HepG2 (cell line): ENCODE data around the gene TFEC. TPM values are rescaled to one million over a fixed set of nuclear protein-coding genes. Genes with fewer than 3 reads are reported as not detected.
A peak's percentile ranks its signal among the peaks of the same experiment; 100 is the strongest.

Experiments
- ATAC-seq: fragments of 200-7000 bp; cut with Tn5 transposase; 3 replicates; pipeline ENCODE4 v1.9.1; 2020; ENCODE audit warnings: mild to moderate bottlenecking, moderate library complexity
- BruUV-seq: library from RNA; stranded (reverse); fragments of 400-500 nt; replicated peaks from 2 replicates; lab custom pipeline; 2021; lab: Mats Ljungman, UMichigan
- CTCF ChIA-PET: fragments of 300-600 bp; formaldehyde crosslinking; extraction: SDS; loops from one replicate; lab custom pipeline; 2021; ENCODE audit warnings: low total read pairs, inconsistent platforms, low intra/inter-chr PET ratio; lab: Yijun Ruan, JAX
- POLR2A ChIA-PET: fragments of 350-600 bp; sonication (Branson Sonifier 250); formaldehyde crosslinking; loops from one replicate; lab custom pipeline; 2020; ENCODE audit warnings: antibody characterized with exemption, inconsistent platforms; lab: Yijun Ruan, JAX
- DNase-seq: peaks from one replicate; pipeline ENCODE4 v3.0.0-alpha.2; 2015; ENCODE audit warnings: low spot score
- FAIRE-seq: peaks from 3 replicates; lab custom pipeline; 2011; peaks lifted over from hg19 to GRCh38; lab: Jason Lieb, UNC
- H2AFZ ChIP-seq: one replicate; pipeline ENCODE4 v1.6.1; 2011; ENCODE audit warnings: low read length, inconsistent platforms
- H3K27ac ChIP-seq: fragments of 300-600 bp; 3 replicates; pipeline ENCODE4 v1.8.0; 2011; ENCODE audit warnings: mixed run types, mild to moderate bottlenecking, mixed read lengths, low read length, inconsistent platforms; ENCODE audit not compliant: insufficient read depth; ENCODE audit errors: extremely low read length
- H3K27me3 ChIP-seq, 2 experiments: fragments of 200-600 bp in 1 of 2; 2 replicates in 1 of 2; 3 replicates in 1 of 2; pipeline versions ENCODE4 v1.6.0 to v1.8.0; 2011; ENCODE audit warnings: low read length in 2 of 2, mild to moderate bottlenecking in 2 of 2, moderate library complexity in 2 of 2, inconsistent platforms in 1 of 2; ENCODE audit not compliant: insufficient read depth in 2 of 2, control insufficient read depth in 1 of 2
- H3K36me3 ChIP-seq, 2 experiments: fragments of 200-600 bp in 1 of 2; replicated peaks in 1 of 2; 2 replicates in 1 of 2; 3 replicates in 1 of 2; pipeline versions ENCODE4 v1.5.1 to v1.8.0; 2011; ENCODE audit warnings: low read length in 2 of 2, inconsistent platforms in 1 of 2; ENCODE audit not compliant: insufficient read depth in 2 of 2, control insufficient read depth in 1 of 2
- H3K4me1 ChIP-seq: 2 replicates; pipeline ENCODE4 v1.5.1; 2012; ENCODE audit warnings: low read length, inconsistent platforms; ENCODE audit not compliant: insufficient read depth
- H3K4me2 ChIP-seq: 2 replicates; pipeline ENCODE4 v1.6.0; 2011; ENCODE audit warnings: low read depth, low read length, inconsistent platforms
- H3K4me3 ChIP-seq, 3 experiments: fragments of 200-600 bp in 1 of 3; sonication (generic), shearing (Covaris generic) in 1 of 3; replicated peaks in 1 of 3; 2 replicates each; pipeline ENCODE4 v1.5.1; 2011 to 2016; ENCODE audit warnings: low read length in 3 of 3, inconsistent platforms in 2 of 3, low read depth in 2 of 3, mild to moderate bottlenecking in 2 of 3, control low read depth in 1 of 3, mixed read lengths in 1 of 3; ENCODE audit not compliant: insufficient read depth in 1 of 3
- H3K79me2 ChIP-seq: one replicate; pipeline ENCODE4 v1.6.1; 2011; ENCODE audit warnings: low read length, inconsistent platforms; ENCODE audit not compliant: insufficient read depth
- H3K9ac ChIP-seq: 2 replicates; pipeline ENCODE4 v1.6.0; 2011; ENCODE audit warnings: mild to moderate bottlenecking, low read depth, low read length, inconsistent platforms; ENCODE audit not compliant: insufficient read depth
- H3K9me3 ChIP-seq: 2 replicates; pipeline ENCODE4 v1.5.1; 2012; ENCODE audit warnings: mild to moderate bottlenecking, low read length
- H4K20me1 ChIP-seq: 2 replicates; pipeline ENCODE4 v1.6.0; 2011; ENCODE audit warnings: inconsistent platforms, mild to moderate bottlenecking, low read length, moderate library complexity; ENCODE audit not compliant: insufficient read depth
- ATF7-NPFF ChIP-seq: sonication (generic); formaldehyde crosslinking; IDR thresholded peaks from 2 replicates; pipeline ENCODE4 v1.8.1; 2023; ENCODE audit warnings: mild to moderate bottlenecking, low read depth, missing genetic modification reagents, moderate library complexity
- EEA1 ChIP-seq: sonication (generic); formaldehyde crosslinking; IDR thresholded peaks from 2 replicates; pipeline ENCODE4 v1.5.1; 2020; ENCODE audit warnings: mild to moderate bottlenecking, missing genetic modification reagents, borderline replicate concordance
- GATAD1 ChIP-seq: IDR thresholded peaks from 2 replicates; pipeline ENCODE4 v1.6.1; 2016; ENCODE audit warnings: missing genetic modification reagents, missing compliant biosample characterization
- GLI4 ChIP-seq: sonication (generic); formaldehyde crosslinking; IDR thresholded peaks from 2 replicates; pipeline ENCODE4 v1.5.1; 2020; ENCODE audit warnings: missing genetic modification reagents, mild to moderate bottlenecking, moderate library complexity, borderline replicate concordance
- GTF2F1 ChIP-seq: fragments of 150-350 bp; IDR thresholded peaks from 2 replicates; pipeline ENCODE4 v1.6.1; 2014; ENCODE audit warnings: low read length
- HINFP ChIP-seq: sonication (generic); formaldehyde crosslinking; IDR thresholded peaks from 2 replicates; pipeline ENCODE4 v1.4.0; 2020; ENCODE audit warnings: low read depth, mild to moderate bottlenecking, missing genetic modification reagents
- MBNL3 ChIP-seq: fragments of 250-450 bp; sonication (Bioruptor Pico); conservative IDR thresholded peaks from 2 replicates; pipeline ENCODE4 v1.8.0; 2022; ENCODE audit warnings: mild to moderate bottlenecking, inconsistent platforms
- MLLT10 ChIP-seq: sonication (generic); formaldehyde crosslinking; IDR thresholded peaks from 2 replicates; pipeline ENCODE4 v1.4.0; 2020; ENCODE audit warnings: missing genetic modification reagents
- NPAS2 ChIP-seq: sonication (generic); formaldehyde crosslinking; IDR thresholded peaks from 2 replicates; pipeline ENCODE4 v1.8.0; 2022; ENCODE audit warnings: mild to moderate bottlenecking, missing genetic modification reagents, borderline replicate concordance
- PHF20 ChIP-seq: sonication (generic); formaldehyde crosslinking; IDR thresholded peaks from 2 replicates; pipeline ENCODE4 v1.5.0; 2020; ENCODE audit warnings: mild to moderate bottlenecking, missing genetic modification reagents
- PPARG ChIP-seq: conservative IDR thresholded peaks from 2 replicates; pipeline ENCODE4 v1.6.1; 2016; ENCODE audit warnings: missing biosample characterization, missing genetic modification reagents
- SRF ChIP-seq: IDR thresholded peaks from 2 replicates; pipeline ENCODE4 v1.6.1; 2011; ENCODE audit warnings: mild to moderate bottlenecking, low read depth, low read length, moderate library complexity
- STAG1 ChIP-seq: sonication (generic); formaldehyde crosslinking; IDR thresholded peaks from 2 replicates; pipeline ENCODE4 v1.4.0; 2020; ENCODE audit warnings: missing genetic modification reagents
- TEAD3 ChIP-seq: optimal IDR thresholded peaks from 2 replicates; pipeline ENCODE3; 2016; ENCODE audit warnings: borderline replicate concordance
- ZBTB34 ChIP-seq: sonication (generic); formaldehyde crosslinking; IDR thresholded peaks from 2 replicates; pipeline ENCODE4 v1.8.0; 2022; ENCODE audit warnings: mild to moderate bottlenecking, missing genetic modification reagents
- ZKSCAN5 ChIP-seq: sonication (generic); formaldehyde crosslinking; IDR thresholded peaks from 2 replicates; pipeline ENCODE4 v1.5.1; 2020; ENCODE audit warnings: mild to moderate bottlenecking, missing genetic modification reagents
- ZNF263 ChIP-seq: sonication (generic); formaldehyde crosslinking; IDR thresholded peaks from 2 replicates; pipeline ENCODE4 v1.4.0; 2020; ENCODE audit warnings: missing genetic modification reagents
- ZNF431 ChIP-seq: sonication (generic); formaldehyde crosslinking; IDR thresholded peaks from 2 replicates; pipeline ENCODE4 v1.9.0; 2022; ENCODE audit warnings: missing genetic modification reagents, low read depth, mild to moderate bottlenecking, borderline replicate concordance
- ZNF564 ChIP-seq: sonication (generic); formaldehyde crosslinking; IDR thresholded peaks from 2 replicates; pipeline ENCODE4 v1.8.1; 2023; ENCODE audit warnings: mild to moderate bottlenecking, missing genetic modification reagents
- ZUFSP ChIP-seq: sonication (generic); formaldehyde crosslinking; IDR thresholded peaks from 2 replicates; pipeline ENCODE4 v1.9.0; 2021; ENCODE audit warnings: missing genetic modification reagents, mild to moderate bottlenecking, borderline replicate concordance
- WGBS: methylation state at CpG from one replicate; pipeline ENCODE4 v1.1.6; 2017; ENCODE audit warnings: low lambda C conversion rate; 5-methylcytosine and 5-hydroxymethylcytosine counted together
- in situ Hi-C: cut with HindIII; loops from 2 replicates; pipeline ENCODE4 v1.10.0; 2017; ENCODE audit warnings: low pct_unique_long_range_greater_than_20kb; ENCODE audit not compliant: extremely low pct_ligation_motif_present
- intact Hi-C: fragments of 100-400 bp; cut with micrococcal nuclease; formaldehyde crosslinking; loops from one replicate; pipeline ENCODE4 v1.10.0; 2022; ENCODE audit not compliant: unreplicated experiment
- polyA plus RNA-seq, 8 experiments: library from polyadenylated mRNA; depleted of rRNA in 3 of 8; stranded (reverse) in 7 of 8; unstranded in 1 of 8; fragments of >200 nt; fragmentation: Illumina TruSeq in 4 of 8; extraction: Trizol in 4 of 8; gene quantifications; 2 replicates each; pipeline versions ENCODE4 v1.2.1 to v1.2.3, GENCODE V29; 2011 to 2016; ENCODE audit warnings: low read depth in 4 of 8, missing spikeins in 1 of 8, mixed read lengths in 1 of 8; ENCODE audit not compliant: insufficient read depth in 1 of 8
- total RNA-seq, 5 experiments: library from RNA; depleted of rRNA; stranded (reverse); fragments of >200 nt; fragmentation: Illumina TruSeq; extraction: Trizol; gene quantifications; 2 replicates each; pipeline ENCODE4 v1.2.3, GENCODE V29; 2016; ENCODE audit warnings: low read depth in 1 of 5

TFEC gene
- total and polyA plus RNA-seq, 2 of the 13 experiments (the other 11 are each of a cell fraction or from before 2014, with no cell fraction given) = not detected

- no peaks in the 10 kb centered on the region for H3K9me3 ChIP-seq
- no peak overlapping the region for H3K4me3 ChIP-seq
- H3K27me3 ChIP-seq = no peaks in the 10 kb centered on the region
- POLR2A ChIA-PET = no interaction called here
- H3K4me2 ChIP-seq = no peak overlapping the region
- no peak overlapping the region for H3K9ac ChIP-seq
- intact Hi-C loops = loop anchor here (1.0 to 10.0 kb wide), 3 partner anchors 214 to 1828 kb away; no protein-coding TSS in a partner anchor
- peak; percentile 51 for FAIRE-seq
- BruUV-seq = no TSS peak
- CTCF ChIA-PET = interaction anchor here (1.0 to 1.1 kb wide), 2 partner anchors 554 to 1884 kb away, joined by 3 to 4 read pairs; no protein-coding TSS in a partner anchor
- H3K27ac ChIP-seq = no peak overlapping the region
- H2AFZ ChIP-seq = no peak overlapping the region
- in situ Hi-C loops = no loop called here
- H3K4me1 ChIP-seq = no peaks in the 10 kb centered on the region
- no peaks in the 10 kb centered on the region for H3K79me2 ChIP-seq
- DNase-seq = peak; percentile 14
- H3K36me3 ChIP-seq = no peaks in the 10 kb centered on the region
- WGBS = 0% methylated on average over 5 of the region's 5 CpGs
- no peak for ATAC-seq
- no peaks in the 10 kb centered on the region for H4K20me1 ChIP-seq
- no peak for TF ChIP-seq EEA1
- TF ChIP-seq MLLT10 (CRISPR knock-in tag) = no peak
- TF ChIP-seq NPAS2 (CRISPR knock-in tag) = no peak
- TF ChIP-seq GTF2F1 = no peak
- TF ChIP-seq STAG1 (CRISPR knock-in tag) = peak; percentile 70
- TF ChIP-seq ZNF263 (CRISPR knock-in tag) = no peak
- no peak for TF ChIP-seq HINFP
- no peak for TF ChIP-seq ZKSCAN5 (CRISPR knock-in tag)
- no peak for TF ChIP-seq ZNF564 (CRISPR knock-in tag)
- TF ChIP-seq ZUFSP = no peak
- no peak for TF ChIP-seq GATAD1 (CRISPR knock-in tag)
- TF ChIP-seq ZNF431 (CRISPR knock-in tag) = no peak
- TF ChIP-seq MBNL3 (CRISPR knock-in tag) = no peak
- TF ChIP-seq ZBTB34 (CRISPR knock-in tag) = no peak
- TF ChIP-seq PHF20 (CRISPR knock-in tag) = no peak
- TF ChIP-seq PPARG = peak; percentile 40; the same call in 1 of the 2 replicates
- no peak for TF ChIP-seq ATF7-NPFF (CRISPR knock-in tag)
- no peak for TF ChIP-seq TEAD3 (CRISPR knock-in tag)
- no peak for TF ChIP-seq GLI4
- TF ChIP-seq SRF = 0 out of 2 replicates have a peak, but pooled peaks have one; percentile 25
These were observed 119.9 kb downstream of the TFEC start for GRCh38 chr7:115910541-115911164.
